HL-60 (cell line): ENCODE results near the gene HSPA12B.

Source experiments
- CTCF ChIP-seq: IDR thresholded peaks from one replicate; pipeline ENCODE4 v1.5.1; 2011; ENCODE audit warnings: low read length, control low read depth, inconsistent platforms; ENCODE audit not compliant: insufficient read depth
- POLR2AphosphoS5 ChIP-seq: IDR thresholded peaks from 2 replicates; pipeline ENCODE4 v1.6.1; 2012; ENCODE audit warnings: low read depth
- TF ChIP-seq, protein P1 (sequence below): IDR thresholded peaks from 2 replicates; pipeline ENCODE4 v1.6.1; 2012; ENCODE audit warnings: low read depth; ENCODE audit not compliant: insufficient replicate concordance

DNA sequence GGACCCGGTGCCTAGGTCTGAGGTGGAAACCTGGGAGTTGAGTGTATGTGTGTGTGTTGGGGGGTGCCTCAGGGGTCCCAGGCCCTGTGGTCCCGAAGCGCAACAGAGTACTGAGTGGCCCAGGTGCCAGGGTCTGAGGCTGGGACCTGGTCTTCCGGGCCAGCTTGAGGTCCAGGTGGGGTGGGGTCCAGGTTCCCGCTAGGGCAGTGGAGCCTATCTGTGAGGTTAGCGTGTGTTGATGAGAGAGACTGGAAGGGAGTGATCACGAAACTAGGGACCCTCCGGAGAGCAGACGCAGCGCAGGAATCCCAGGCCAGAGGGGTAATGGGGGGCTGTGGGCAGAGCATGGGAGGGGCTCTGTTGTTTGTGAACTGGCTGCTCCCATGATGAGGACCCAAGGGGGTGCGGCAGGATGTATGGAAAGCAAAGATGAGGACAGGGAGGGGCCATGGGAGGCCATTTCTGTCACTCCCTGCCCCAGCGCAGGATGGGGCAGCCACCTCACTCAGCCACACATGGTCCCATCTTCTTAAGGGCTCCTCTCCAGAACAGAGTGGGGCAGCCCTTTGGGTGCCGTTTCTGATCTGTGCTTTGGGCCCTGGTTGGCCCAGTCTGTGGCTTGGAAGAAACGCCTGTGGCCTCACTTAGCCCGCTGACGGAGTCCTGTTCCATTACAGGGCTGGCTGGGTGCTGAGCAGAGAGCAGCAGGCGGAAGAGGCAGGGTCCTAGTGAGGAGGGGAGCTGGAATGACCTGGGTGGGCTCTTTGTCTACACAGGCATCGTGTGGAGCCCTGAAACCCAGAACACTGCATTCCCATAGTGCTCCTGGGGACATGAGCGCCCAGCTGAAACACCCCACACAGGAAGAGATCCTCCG lies 872 bp downstream of the HSPA12B start:
- no peak for TF ChIP-seq CTCF
- no peak for TF ChIP-seq POLR2AphosphoS5
- TF ChIP-seq, protein P1, sequence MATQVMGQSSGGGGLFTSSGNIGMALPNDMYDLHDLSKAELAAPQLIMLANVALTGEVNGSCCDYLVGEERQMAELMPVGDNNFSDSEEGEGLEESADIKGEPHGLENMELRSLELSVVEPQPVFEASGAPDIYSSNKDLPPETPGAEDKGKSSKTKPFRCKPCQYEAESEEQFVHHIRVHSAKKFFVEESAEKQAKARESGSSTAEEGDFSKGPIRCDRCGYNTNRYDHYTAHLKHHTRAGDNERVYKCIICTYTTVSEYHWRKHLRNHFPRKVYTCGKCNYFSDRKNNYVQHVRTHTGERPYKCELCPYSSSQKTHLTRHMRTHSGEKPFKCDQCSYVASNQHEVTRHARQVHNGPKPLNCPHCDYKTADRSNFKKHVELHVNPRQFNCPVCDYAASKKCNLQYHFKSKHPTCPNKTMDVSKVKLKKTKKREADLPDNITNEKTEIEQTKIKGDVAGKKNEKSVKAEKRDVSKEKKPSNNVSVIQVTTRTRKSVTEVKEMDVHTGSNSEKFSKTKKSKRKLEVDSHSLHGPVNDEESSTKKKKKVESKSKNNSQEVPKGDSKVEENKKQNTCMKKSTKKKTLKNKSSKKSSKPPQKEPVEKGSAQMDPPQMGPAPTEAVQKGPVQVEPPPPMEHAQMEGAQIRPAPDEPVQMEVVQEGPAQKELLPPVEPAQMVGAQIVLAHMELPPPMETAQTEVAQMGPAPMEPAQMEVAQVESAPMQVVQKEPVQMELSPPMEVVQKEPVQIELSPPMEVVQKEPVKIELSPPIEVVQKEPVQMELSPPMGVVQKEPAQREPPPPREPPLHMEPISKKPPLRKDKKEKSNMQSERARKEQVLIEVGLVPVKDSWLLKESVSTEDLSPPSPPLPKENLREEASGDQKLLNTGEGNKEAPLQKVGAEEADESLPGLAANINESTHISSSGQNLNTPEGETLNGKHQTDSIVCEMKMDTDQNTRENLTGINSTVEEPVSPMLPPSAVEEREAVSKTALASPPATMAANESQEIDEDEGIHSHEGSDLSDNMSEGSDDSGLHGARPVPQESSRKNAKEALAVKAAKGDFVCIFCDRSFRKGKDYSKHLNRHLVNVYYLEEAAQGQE: no peak
